ENCODE measurements around the gene STXBP1.
"Not testable (repeated sequence)": the region's sequence is repeated elsewhere in the genome, so short reads cannot be mapped to it uniquely, and the experiment has no call there.

STXBP1 gene

GRCh38 chr9:127580366-127580765, 31.7 kb upstream of the STXBP1 start:
- Histone ChIP-seq H3K9me2 (replicated peaks; ENCODE audit: control insufficient read depth, low read length) (no peaks in the 10 kb centered on the region), H3K27ac (ENCODE audit: low read depth, low read length) (no peak overlapping the region), H3K27me3 (ENCODE audit: control insufficient read depth, low read length) (peaks cover 11% of the 10 kb centered on the region), H3K4me1 (ENCODE audit: control insufficient read depth, low read length) (no peaks in the 10 kb centered on the region), H3F3A (ENCODE audit: control insufficient read depth, insufficient read depth) (no peaks in the 10 kb centered on the region), H3K79me2 (ENCODE audit: control insufficient read depth, low read length) (no peaks in the 10 kb centered on the region), H3K4me3 (ENCODE audit: low read length) (no peak overlapping the region), H3K9me3 (ENCODE audit: control insufficient read depth, insufficient read depth, low read length) (no peaks in the 10 kb centered on the region), H3K36me3 (ENCODE audit: control insufficient read depth, low read length) (no peaks in the 10 kb centered on the region), H4K20me1 (ENCODE audit: control insufficient read depth, insufficient read depth, low read depth, low read length) (no peaks in the 10 kb centered on the region), H3K4me2 (ENCODE audit: low read length) (no peak overlapping the region)
- no peak for TF ChIP-seq EZH2phosphoT487 (IDR thresholded peaks at IDR 0.05; ENCODE audit: borderline replicate concordance, low read length)
- no peak for TF ChIP-seq CTCF (IDR thresholded peaks at IDR 0.05; ENCODE audit: low read depth, low read length, poor library complexity, severe bottlenecking)

GRCh38 chr9:127580879-127581475, 31.1 kb upstream of the STXBP1 start:
- H3K9me3 ChIP-seq (ENCODE audit: control insufficient read depth, insufficient read depth, low read length), result no peaks in the 10 kb centered on the region
- peaks cover 11% of the 10 kb centered on the region for H3K27me3 ChIP-seq (ENCODE audit: control insufficient read depth, low read length)
- H3K4me3 ChIP-seq (ENCODE audit: low read length), result no peak overlapping the region
- no peaks in the 10 kb centered on the region for H3K79me2 ChIP-seq (ENCODE audit: control insufficient read depth, low read length)
- no peaks in the 10 kb centered on the region for H3K4me1 ChIP-seq (ENCODE audit: control insufficient read depth, low read length)
- H3K9me2 ChIP-seq (replicated peaks; ENCODE audit: control insufficient read depth, low read length), result no peaks in the 10 kb centered on the region
- TF ChIP-seq EZH2phosphoT487 (IDR thresholded peaks at IDR 0.05; ENCODE audit: borderline replicate concordance, low read length) (no peak), CTCF (IDR thresholded peaks at IDR 0.05; ENCODE audit: low read depth, low read length, poor library complexity, severe bottlenecking) (no peak)
- no peaks in the 10 kb centered on the region for H3F3A ChIP-seq (ENCODE audit: control insufficient read depth, insufficient read depth)
- no peaks in the 10 kb centered on the region for H3K36me3 ChIP-seq (ENCODE audit: control insufficient read depth, low read length)
- H4K20me1 ChIP-seq (ENCODE audit: control insufficient read depth, insufficient read depth, low read depth, low read length), result no peaks in the 10 kb centered on the region
- no peak overlapping the region for H3K27ac ChIP-seq (ENCODE audit: low read depth, low read length)
- H3K4me2 ChIP-seq (ENCODE audit: low read length), result no peak overlapping the region

- H3K4me3 ChIP-seq (ENCODE audit: low read length); H3K79me2 ChIP-seq (ENCODE audit: control insufficient read depth, low read length); H3K27ac ChIP-seq (ENCODE audit: low read depth, low read length); H3K27me3 ChIP-seq (ENCODE audit: control insufficient read depth, low read length); H3K4me2 ChIP-seq (ENCODE audit: low read length); H3K36me3 ChIP-seq (ENCODE audit: control insufficient read depth, low read length); H3F3A ChIP-seq (ENCODE audit: control insufficient read depth, insufficient read depth); H4K20me1 ChIP-seq (ENCODE audit: control insufficient read depth, insufficient read depth, low read depth, low read length); H3K4me1 ChIP-seq (ENCODE audit: control insufficient read depth, low read length); H3K9me2 ChIP-seq (replicated peaks; ENCODE audit: control insufficient read depth, low read length); H3K9me3 ChIP-seq (ENCODE audit: control insufficient read depth, insufficient read depth, low read length): not testable (repeated sequence)
Measured at GRCh38 chr9:127584474-127584805, 27.6 kb upstream of the STXBP1 start.

GRCh38 chr9:127585161-127585819, 26.8 kb upstream of the STXBP1 start:
- Histone ChIP-seq H3K4me3 (ENCODE audit: low read length) (no peak overlapping the region), H3K9me2 (replicated peaks; ENCODE audit: control insufficient read depth, low read length) (no peaks in the 10 kb centered on the region), H3F3A (ENCODE audit: control insufficient read depth, insufficient read depth) (no peaks in the 10 kb centered on the region), H4K20me1 (ENCODE audit: control insufficient read depth, insufficient read depth, low read depth, low read length) (no peaks in the 10 kb centered on the region), H3K27ac (ENCODE audit: low read depth, low read length) (no peak overlapping the region), H3K79me2 (ENCODE audit: control insufficient read depth, low read length) (no peaks in the 10 kb centered on the region), H3K4me1 (ENCODE audit: control insufficient read depth, low read length) (no peaks in the 10 kb centered on the region), H3K36me3 (ENCODE audit: control insufficient read depth, low read length) (no peaks in the 10 kb centered on the region), H3K27me3 (ENCODE audit: control insufficient read depth, low read length) (peaks cover 10% of the 10 kb centered on the region), H3K4me2 (ENCODE audit: low read length) (no peak overlapping the region), H3K9me3 (ENCODE audit: control insufficient read depth, insufficient read depth, low read length) (no peaks in the 10 kb centered on the region)
- no peak for TF ChIP-seq CTCF (IDR thresholded peaks at IDR 0.05; ENCODE audit: low read depth, low read length, poor library complexity, severe bottlenecking)
- TF ChIP-seq EZH2phosphoT487 (IDR thresholded peaks at IDR 0.05; ENCODE audit: borderline replicate concordance, low read length), result no peak
